Caco-2 (cell line): ENCODE results near the gene ELMO1. TPM values are rescaled to one million over a fixed set of nuclear protein-coding genes. Genes with fewer than 3 reads are reported as not detected.

ENCODE experiments used
- BruUV-seq: library from RNA; stranded (reverse); fragments of 400-500 nt; replicated peaks from 2 replicates; lab custom pipeline; 2021; lab: Mats Ljungman, UMichigan
- CTCF ChIA-PET: fragments of 300-600 bp; sonication (Branson Sonifier 250); formaldehyde crosslinking; loops from one replicate; lab custom pipeline; 2022; ENCODE audit warnings: antibody characterized with exemption; lab: Charles Lee
- POLR2A ChIA-PET: fragments of 300-600 bp; sonication (Branson Sonifier 250); formaldehyde crosslinking; loops from one replicate; lab custom pipeline; 2022; ENCODE audit warnings: antibody characterized with exemption; lab: Charles Lee
- DNase-seq, 2 experiments: peaks; one replicate each; pipeline versions ENCODE4 v3.0.0 to v3.0.0-alpha.2; 2020 to 2022
- H3K27me3 ChIP-seq: replicated peaks from 2 replicates; pipeline ENCODE4 v1.6.0; 2011; ENCODE audit warnings: low read length; ENCODE audit not compliant: control insufficient read depth, insufficient read depth
- H3K36me3 ChIP-seq: 2 replicates; pipeline ENCODE4 v1.5.1; 2011; ENCODE audit warnings: low read length; ENCODE audit not compliant: control insufficient read depth, insufficient read depth
- H3K4me1 ChIP-seq: fragments of 250-450 bp; sonication (Bioruptor Pico); 2 replicates; pipeline ENCODE4 v1.5.1; 2020; ENCODE audit warnings: mild to moderate bottlenecking
- H3K4me3 ChIP-seq: 2 replicates; pipeline ENCODE4 v1.5.1; 2011; ENCODE audit warnings: low read depth, mild to moderate bottlenecking, control low read depth, low read length
- H3K9me3 ChIP-seq: fragments of 250-450 bp; sonication (Bioruptor Pico); 2 replicates; pipeline ENCODE4 v1.5.1; 2020; ENCODE audit warnings: mild to moderate bottlenecking, moderate library complexity
- H3K27ac Mint-ChIP-seq: one replicate; pipeline ENCODE4 v1.8.0; 2022; ENCODE audit warnings: mixed read lengths; ENCODE audit not compliant: unreplicated experiment
- H3K27me3 Mint-ChIP-seq: one replicate; pipeline ENCODE4 v1.8.0; 2022; ENCODE audit warnings: mixed read lengths; ENCODE audit not compliant: insufficient read depth, unreplicated experiment
- H3K36me3 Mint-ChIP-seq: one replicate; pipeline ENCODE4 v1.8.0; 2022; ENCODE audit warnings: mild to moderate bottlenecking, mixed read lengths; ENCODE audit not compliant: insufficient read depth, unreplicated experiment
- H3K4me1 Mint-ChIP-seq: one replicate; pipeline ENCODE4 v1.8.0; 2022; ENCODE audit warnings: low read depth, mixed read lengths; ENCODE audit not compliant: unreplicated experiment
- H3K4me3 Mint-ChIP-seq: one replicate; pipeline ENCODE4 v1.8.0; 2022; ENCODE audit warnings: mild to moderate bottlenecking, moderate library complexity, mixed read lengths; ENCODE audit not compliant: unreplicated experiment
- H3K9me3 Mint-ChIP-seq: one replicate; pipeline ENCODE4 v1.8.0; 2022; ENCODE audit warnings: mixed read lengths; ENCODE audit not compliant: unreplicated experiment
- intact Hi-C: fragments of 100-400 bp; cut with micrococcal nuclease; formaldehyde crosslinking; loops from one replicate; pipeline ENCODE4 v1.10.0; 2022; ENCODE audit not compliant: unreplicated experiment
- total RNA-seq: library from RNA; stranded (reverse); gene quantifications from 2 replicates; pipeline ENCODE4 v1.2.3, GENCODE V29; 2022
- TF ChIP-seq, protein P1 (sequence below), 2 experiments: fragments of 200-600 bp in 1 of 2; IDR thresholded peaks; 1 replicate in 1 of 2; 2 replicates in 1 of 2; pipeline versions ENCODE4 v1.5.1 to v1.8.0; 2011 to 2022; ENCODE audit warnings: antibody characterized with exemption in 1 of 2, control low read depth in 1 of 2, inconsistent platforms in 1 of 2, low read depth in 1 of 2, low read length in 1 of 2, mild to moderate bottlenecking in 1 of 2, moderate library complexity in 1 of 2; ENCODE audit not compliant: insufficient read depth in 1 of 2, severe bottlenecking in 1 of 2, unreplicated experiment in 1 of 2

The ELMO1 gene
- total RNA-seq, 1 experiment from 2014 or later = 0.14 TPM

DNA sequence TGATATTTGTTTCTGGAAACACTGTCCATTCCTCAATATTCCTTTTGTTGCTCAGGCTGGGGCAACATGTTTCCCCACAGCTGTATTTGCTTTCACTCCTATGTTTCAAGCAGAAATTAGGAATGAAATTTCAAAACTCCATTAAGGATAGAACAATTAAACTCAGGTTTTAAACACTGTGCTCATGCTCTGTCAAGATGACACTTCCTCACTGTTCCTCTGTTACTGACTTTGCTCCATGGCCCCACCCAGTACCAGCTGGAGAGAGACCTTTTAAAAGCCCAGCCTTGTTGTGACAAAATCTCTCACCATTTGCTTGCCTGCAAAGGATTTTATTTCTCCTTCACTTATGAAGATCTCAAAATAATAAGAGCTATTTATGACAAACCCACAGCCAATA is 197.4 kb downstream of the ELMO1 start:
- CTCF ChIA-PET = interaction anchor here (0.6 kb wide), 1 partner anchor 43 kb away, joined by 3 read pairs; no protein-coding TSS in a partner anchor
- no TSS peak for BruUV-seq

DNA sequence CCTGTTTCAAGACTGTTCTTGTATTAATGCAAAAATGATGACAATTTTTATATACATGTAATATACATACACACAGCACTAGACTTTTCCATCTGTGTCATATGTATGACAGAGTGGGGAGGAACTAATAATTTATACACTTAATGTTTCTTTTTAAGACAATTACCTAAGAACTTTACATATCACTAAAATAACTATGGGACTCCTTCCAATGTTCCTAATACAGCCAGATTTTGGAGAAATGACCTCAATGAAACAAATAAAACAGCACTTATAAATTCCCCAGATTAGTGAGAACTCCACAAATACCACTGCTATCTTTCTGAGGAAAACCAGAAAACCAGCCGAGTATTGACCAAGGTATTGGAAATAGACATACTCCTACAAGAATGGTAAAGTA is 199.4 kb downstream of the ELMO1 start:
- Mint-ChIP-seq H3K4me1 (no peaks in the 10 kb centered on the region), H3K36me3 (no peaks in the 10 kb centered on the region), H3K27me3 (peaks cover 25% of the 10 kb centered on the region), H3K27ac (no peak overlapping the region), H3K4me3 (no peak overlapping the region), H3K9me3 (no peaks in the 10 kb centered on the region)
- Histone ChIP-seq H3K4me1 (no peaks in the 10 kb centered on the region), H3K4me3 (no peak overlapping the region), H3K9me3 (no peaks in the 10 kb centered on the region), H3K36me3 (no peaks in the 10 kb centered on the region), H3K27me3 (no peaks in the 10 kb centered on the region)
- no TSS peak for BruUV-seq
- TF ChIP-seq, protein P1, sequence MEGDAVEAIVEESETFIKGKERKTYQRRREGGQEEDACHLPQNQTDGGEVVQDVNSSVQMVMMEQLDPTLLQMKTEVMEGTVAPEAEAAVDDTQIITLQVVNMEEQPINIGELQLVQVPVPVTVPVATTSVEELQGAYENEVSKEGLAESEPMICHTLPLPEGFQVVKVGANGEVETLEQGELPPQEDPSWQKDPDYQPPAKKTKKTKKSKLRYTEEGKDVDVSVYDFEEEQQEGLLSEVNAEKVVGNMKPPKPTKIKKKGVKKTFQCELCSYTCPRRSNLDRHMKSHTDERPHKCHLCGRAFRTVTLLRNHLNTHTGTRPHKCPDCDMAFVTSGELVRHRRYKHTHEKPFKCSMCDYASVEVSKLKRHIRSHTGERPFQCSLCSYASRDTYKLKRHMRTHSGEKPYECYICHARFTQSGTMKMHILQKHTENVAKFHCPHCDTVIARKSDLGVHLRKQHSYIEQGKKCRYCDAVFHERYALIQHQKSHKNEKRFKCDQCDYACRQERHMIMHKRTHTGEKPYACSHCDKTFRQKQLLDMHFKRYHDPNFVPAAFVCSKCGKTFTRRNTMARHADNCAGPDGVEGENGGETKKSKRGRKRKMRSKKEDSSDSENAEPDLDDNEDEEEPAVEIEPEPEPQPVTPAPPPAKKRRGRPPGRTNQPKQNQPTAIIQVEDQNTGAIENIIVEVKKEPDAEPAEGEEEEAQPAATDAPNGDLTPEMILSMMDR (IDR thresholded peaks at IDR 0.05; ENCODE audit: insufficient read depth in 1 of 2, low read depth in 1 of 2, low read length in 1 of 2, severe bottlenecking in 1 of 2, unreplicated experiment in 1 of 2) = no peak
- ChIA-PET POLR2A (no interaction called here), CTCF (no interaction called here)
- no peak for DNase-seq
- intact Hi-C loops = no loop called here

More for the DNA sequence above, 197.4 kb downstream of the ELMO1 start:
- no peak for DNase-seq
- no peaks in the 10 kb centered on the region for H3K9me3 ChIP-seq
- no peaks in the 10 kb centered on the region for H3K9me3 Mint-ChIP-seq
- TF ChIP-seq, protein P1 (IDR thresholded peaks at IDR 0.05; ENCODE audit: insufficient read depth in 1 of 2, low read depth in 1 of 2, low read length in 1 of 2, severe bottlenecking in 1 of 2, unreplicated experiment in 1 of 2) = no peak
- no peaks in the 10 kb centered on the region for H3K4me1 Mint-ChIP-seq
- no peak overlapping the region for H3K4me3 ChIP-seq
- peaks cover 19% of the 10 kb centered on the region for H3K27me3 Mint-ChIP-seq
- no peaks in the 10 kb centered on the region for H3K27me3 ChIP-seq
- no peak overlapping the region for H3K27ac Mint-ChIP-seq
- H3K4me1 ChIP-seq = no peaks in the 10 kb centered on the region
- POLR2A ChIA-PET = no interaction called here
- no peak overlapping the region for H3K4me3 Mint-ChIP-seq
- no peaks in the 10 kb centered on the region for H3K36me3 ChIP-seq
- no peaks in the 10 kb centered on the region for H3K36me3 Mint-ChIP-seq
- intact Hi-C loops = no loop called here

DNA sequence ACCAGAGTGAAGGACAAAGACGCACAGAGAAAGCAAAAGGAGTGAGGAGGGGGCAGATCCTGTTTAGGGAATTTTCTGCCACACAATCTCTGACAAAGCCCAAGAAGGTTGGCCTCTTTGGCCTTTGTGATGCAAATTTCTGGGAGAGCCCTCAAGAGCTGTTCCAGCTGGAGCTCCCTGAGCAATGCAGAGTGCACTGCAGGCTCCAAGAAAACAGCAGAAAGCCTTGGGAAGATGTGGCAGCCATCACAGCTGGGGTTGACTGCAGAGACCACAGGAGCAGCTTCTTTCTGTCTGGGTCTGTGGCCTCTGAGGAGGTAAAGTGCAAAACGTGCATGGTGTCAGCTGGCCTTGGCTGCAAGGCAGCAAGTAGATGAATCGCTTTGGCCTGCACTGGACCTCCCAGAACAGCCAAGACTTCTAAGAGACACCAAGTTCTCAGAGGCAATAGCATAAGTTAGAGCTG is 200.2 kb downstream of the ELMO1 start:
- Mint-ChIP-seq H3K4me1 (no peaks in the 10 kb centered on the region), H3K9me3 (no peaks in the 10 kb centered on the region), H3K27me3 (peaks cover 25% of the 10 kb centered on the region), H3K36me3 (no peaks in the 10 kb centered on the region), H3K27ac (no peak overlapping the region), H3K4me3 (no peak overlapping the region)
- BruUV-seq = no TSS peak
- ChIA-PET POLR2A (no interaction called here), CTCF (interaction anchor here (0.5 kb wide), 1 partner anchor 773 kb away, joined by 3 read pairs; no protein-coding TSS in a partner anchor)
- Histone ChIP-seq H3K27me3 (no peaks in the 10 kb centered on the region), H3K36me3 (no peaks in the 10 kb centered on the region), H3K9me3 (no peaks in the 10 kb centered on the region), H3K4me1 (no peaks in the 10 kb centered on the region), H3K4me3 (no peak overlapping the region)
- intact Hi-C loops = no loop called here
- DNase-seq = no peak
- TF ChIP-seq, protein P1 (IDR thresholded peaks at IDR 0.05; ENCODE audit: insufficient read depth in 1 of 2, low read depth in 1 of 2, low read length in 1 of 2, severe bottlenecking in 1 of 2, unreplicated experiment in 1 of 2) = no peak
